ENCODE measurements around the gene DSTN. TPM values are rescaled to one million over a fixed set of nuclear protein-coding genes. Genes with fewer than 3 reads are reported as not detected.

The DSTN gene
- total and polyA plus RNA-seq, 2 donors (not counting 3 experiments of a cell fraction or from before 2014, with no cell fraction given): 66.1 to 300 TPM

GRCh38 chr20:17605131-17605660 is 35.3 kb downstream of the DSTN start:
- Histone ChIP-seq H3K27ac (ENCODE audit: insufficient read depth, low read depth, low read length) (no peak overlapping the region), H3K4me3 (replicated peaks in 1 of 3; ENCODE audit: insufficient read depth in 1 of 3, low read depth in 1 of 3, low read length in 3 of 3) (no peak overlapping the region), H3K79me2 (ENCODE audit: control insufficient read depth, insufficient read depth, low read length) (peaks cover 32% of the 10 kb centered on the region), H3K4me1 (ENCODE audit: control insufficient read depth, extremely low read depth, insufficient read depth, low read length) (no peaks in the 10 kb centered on the region), H3K36me3 (ENCODE audit: control insufficient read depth in 2 of 2, extremely low read depth in 1 of 2, insufficient read depth in 2 of 2, low read length in 2 of 2) (peaks cover 6 to 16% of the 10 kb centered on the region in 2 experiments), H3K27me3 (ENCODE audit: control insufficient read depth in 2 of 2, insufficient read depth in 2 of 2, low read length in 2 of 2) (no peaks in the 10 kb centered on the region), H3K9me3 (replicated peaks; ENCODE audit: control insufficient read depth, insufficient read depth, low read length) (no peaks in the 10 kb centered on the region), H3K4me2 (ENCODE audit: insufficient read depth, low read length) (no peak overlapping the region), H3K9ac (replicated peaks; ENCODE audit: extremely low read depth, insufficient read depth, low read length) (no peak overlapping the region), H4K20me1 (replicated peaks; ENCODE audit: control insufficient read depth, extremely low read depth, insufficient read depth, low read length) (peaks cover 8% of the 10 kb centered on the region), H2AFZ (ENCODE audit: low read depth, low read length) (no peak overlapping the region), H3K9me1 (replicated peaks; ENCODE audit: control insufficient read depth, extremely low read depth, insufficient read depth, low read length) (no peaks in the 10 kb centered on the region)
- no peak for FAIRE-seq
- CTCF ChIA-PET: interaction anchor here (0.8 to 2.6 kb wide), 5 partner anchors 9 to 334 kb away, joined by 3 to 27 read pairs (median 4); partner anchors contain the start of gene RRBP1
- intact Hi-C loops (cut with micrococcal nuclease): no loop called here
- no TSS peak for BruUV-seq (replicated peaks)
- DNase-seq (ENCODE audit: low read depth, low spot score): no peak
- POLR2A ChIA-PET: no interaction called here
- no peak for TF ChIP-seq JUN (IDR thresholded peaks at IDR 0.05; ENCODE audit: borderline replicate concordance, insufficient read depth, insufficient read length, low read depth)
- no peak for TF ChIP-seq POLR2A (IDR thresholded peaks at IDR 0.05; ENCODE audit: low read depth, low read length)
- dilution Hi-C loops (cut with MboI; ENCODE audit: extremely low pct_ligation_motif_present, low sequenced_read_pairs): no loop called here

GRCh38 chr20:17606001-17606400 is 36.1 kb downstream of the DSTN start:
- Histone ChIP-seq H3K27ac (ENCODE audit: insufficient read depth, low read depth, low read length) (no peak overlapping the region), H3K9me1 (replicated peaks; ENCODE audit: control insufficient read depth, extremely low read depth, insufficient read depth, low read length) (no peaks in the 10 kb centered on the region), H3K9ac (replicated peaks; ENCODE audit: extremely low read depth, insufficient read depth, low read length) (no peak overlapping the region), H3K79me2 (ENCODE audit: control insufficient read depth, insufficient read depth, low read length) (peaks cover 25% of the 10 kb centered on the region), H2AFZ (ENCODE audit: low read depth, low read length) (no peak overlapping the region), H3K27me3 (ENCODE audit: control insufficient read depth in 2 of 2, insufficient read depth in 2 of 2, low read length in 2 of 2) (no peaks in the 10 kb centered on the region), H3K4me3 (replicated peaks in 1 of 3; ENCODE audit: insufficient read depth in 1 of 3, low read depth in 1 of 3, low read length in 3 of 3) (no peak overlapping the region), H4K20me1 (replicated peaks; ENCODE audit: control insufficient read depth, extremely low read depth, insufficient read depth, low read length) (peaks cover 8% of the 10 kb centered on the region), H3K9me3 (replicated peaks; ENCODE audit: control insufficient read depth, insufficient read depth, low read length) (no peaks in the 10 kb centered on the region), H3K36me3 (ENCODE audit: control insufficient read depth in 2 of 2, extremely low read depth in 1 of 2, insufficient read depth in 2 of 2, low read length in 2 of 2) (peaks cover 6 to 16% of the 10 kb centered on the region in 2 experiments), H3K4me1 (ENCODE audit: control insufficient read depth, extremely low read depth, insufficient read depth, low read length) (no peaks in the 10 kb centered on the region), H3K4me2 (ENCODE audit: insufficient read depth, low read length) (no peak overlapping the region)
- BruUV-seq (replicated peaks): no TSS peak
- POLR2A ChIA-PET: no interaction called here
- FAIRE-seq: no peak
- TF ChIP-seq EZH2 (IDR thresholded peaks at IDR 0.05; ENCODE audit: borderline replicate concordance, low read depth, low read length, severe bottlenecking): no peak
- TF ChIP-seq POLR2AphosphoS5 (IDR thresholded peaks at IDR 0.05; ENCODE audit: insufficient read depth, low read depth, low read length): no peak
- TF ChIP-seq JUN (IDR thresholded peaks at IDR 0.05; ENCODE audit: borderline replicate concordance, insufficient read depth, insufficient read length, low read depth): no peak
- TF ChIP-seq POLR2A (IDR thresholded peaks at IDR 0.05; ENCODE audit: low read depth, low read length): no peak
- no peak for TF ChIP-seq GATA2 (IDR thresholded peaks at IDR 0.05; ENCODE audit: insufficient read depth, insufficient read length, low read depth, low read length)
- no peak for TF ChIP-seq MAX (IDR thresholded peaks at IDR 0.05; ENCODE audit: insufficient read depth, insufficient read length)
- no peak for TF ChIP-seq CTCF (IDR thresholded peaks at IDR 0.05; ENCODE audit: extremely low read depth in 1 of 2, insufficient read depth in 1 of 2, low read depth in 1 of 2, low read length in 2 of 2)
- no peak for TF ChIP-seq MYC (IDR thresholded peaks at IDR 0.05; ENCODE audit: low read depth, low read length)
- TF ChIP-seq FOS (IDR thresholded peaks at IDR 0.05; ENCODE audit: borderline replicate concordance, insufficient read depth, low read length): no peak
- no peak for DNase-seq (ENCODE audit: low read depth, low spot score)
- CTCF ChIA-PET: interaction anchor here (0.8 to 2.6 kb wide), 5 partner anchors 10 to 333 kb away, joined by 3 to 27 read pairs (median 4); partner anchors contain the start of genes DSTN and RRBP1
- dilution Hi-C loops (cut with MboI; ENCODE audit: extremely low pct_ligation_motif_present, low sequenced_read_pairs) (no loop called here), intact Hi-C loops (cut with micrococcal nuclease) (no loop called here)

Data from endothelial cell of umbilical vein (primary cell).